ENCODE data around the gene CFAP161.

The CFAP161 gene

DNA sequence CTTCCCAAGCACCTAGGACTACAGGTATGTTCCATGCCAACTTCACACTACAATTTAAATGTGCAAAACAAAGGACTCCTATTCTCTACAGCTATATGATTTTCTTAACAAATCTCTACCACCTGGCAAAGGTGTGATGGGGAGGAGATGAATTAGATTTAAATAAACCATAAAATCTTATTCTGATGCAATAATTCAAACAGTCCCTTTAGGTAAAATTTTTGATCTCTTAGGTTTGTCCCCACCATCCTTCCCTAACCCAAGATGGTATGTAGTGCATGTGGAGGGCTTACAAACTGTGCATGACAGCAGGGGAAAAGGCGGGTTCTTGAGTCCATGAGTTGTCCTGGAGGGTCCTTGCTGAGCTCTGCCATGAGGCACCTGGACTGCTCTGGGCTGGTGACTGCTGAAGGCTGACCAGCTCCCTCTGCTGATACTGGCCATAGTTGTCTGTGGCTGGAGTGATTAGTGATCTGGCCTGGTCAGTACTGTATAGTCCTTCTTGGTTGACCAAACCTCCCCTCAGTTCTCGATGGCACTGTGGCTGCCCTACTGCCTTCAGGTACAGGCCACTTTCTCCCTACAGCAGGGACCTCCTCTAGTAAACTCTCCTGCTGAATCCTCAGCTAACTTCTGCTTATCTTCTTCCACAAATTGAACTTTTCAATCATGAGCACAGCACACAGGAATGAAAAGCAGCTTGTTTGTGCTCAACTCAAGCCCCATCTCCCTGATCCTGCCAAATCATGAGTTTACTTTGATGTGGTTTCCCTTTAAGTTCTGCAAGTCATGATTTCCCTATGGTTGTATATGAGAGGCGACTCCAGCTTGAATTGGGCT is 30.1 kb downstream of the CFAP161 start:
- FAIRE-seq, result no peak

GRCh38 chr15:81165535-81165934 is 31.5 kb downstream of the CFAP161 start:
- FAIRE-seq (no peak), DNase-seq (ENCODE audit: insufficient read length, low spot score) (no peak)
- TF ChIP-seq PAX5 (IDR thresholded peaks at IDR 0.05; ENCODE audit: insufficient read depth, low read length, severe bottlenecking), result no peak

More for the DNA sequence above, 30.1 kb downstream of the CFAP161 start:
- no peak for DNase-seq (ENCODE audit: insufficient read length, low spot score)
- no peak for TF ChIP-seq POLR2AphosphoS5 (IDR thresholded peaks at IDR 0.05; ENCODE audit: low read depth, low read length)
- TF ChIP-seq POLR2A (IDR thresholded peaks at IDR 0.05; ENCODE audit: low read depth, low read length), result no peak
- no peak for TF ChIP-seq PAX5 (IDR thresholded peaks at IDR 0.05; ENCODE audit: insufficient read depth, low read length, severe bottlenecking)
- no peak for TF ChIP-seq SPI1 (IDR thresholded peaks at IDR 0.05; ENCODE audit: low read depth, low read length)
- TF ChIP-seq POU2F2 (IDR thresholded peaks at IDR 0.05; ENCODE audit: low read depth, low read length), result no peak
- TF ChIP-seq TAF1 (IDR thresholded peaks at IDR 0.05; ENCODE audit: low read depth, low read length), result no peak

- TF ChIP-seq POLR2AphosphoS5 (IDR thresholded peaks at IDR 0.05; ENCODE audit: low read depth, low read length) (no peak), POLR2A (IDR thresholded peaks at IDR 0.05; ENCODE audit: low read depth, low read length) (no peak), TAF1 (IDR thresholded peaks at IDR 0.05; ENCODE audit: low read depth, low read length) (no peak), SPI1 (IDR thresholded peaks at IDR 0.05; ENCODE audit: low read depth, low read length) (no peak), POU2F2 (IDR thresholded peaks at IDR 0.05; ENCODE audit: low read depth, low read length) (no peak), PAX5 (IDR thresholded peaks at IDR 0.05; ENCODE audit: insufficient read depth, low read length, severe bottlenecking) (no peak)
- FAIRE-seq, result no peak
- DNase-seq (ENCODE audit: insufficient read length, low spot score), result no peak
Observed at GRCh38 chr15:81166636-81167305, 32.7 kb downstream of the CFAP161 start.

DNA sequence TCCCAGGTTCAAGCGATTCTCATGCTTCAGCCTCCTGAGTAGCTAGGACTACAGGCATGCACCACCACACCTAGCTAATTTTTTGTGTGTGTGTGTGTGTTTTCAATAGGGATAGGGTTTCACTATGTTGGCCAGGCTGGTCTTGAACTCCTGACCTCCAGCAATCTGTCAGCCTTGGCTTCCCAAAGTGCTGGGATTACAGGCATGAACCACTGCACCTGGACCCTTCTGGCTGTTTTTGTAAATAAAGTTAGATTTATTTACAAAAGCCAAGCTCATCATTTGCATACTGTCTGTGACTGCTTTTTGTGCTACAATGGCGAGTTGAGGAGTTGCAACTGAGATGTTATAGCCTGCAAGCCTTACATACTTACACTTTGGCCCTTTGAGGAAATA is 34.1 kb downstream of the CFAP161 start:
- FAIRE-seq, result no peak
- TF ChIP-seq POLR2A (IDR thresholded peaks at IDR 0.05; ENCODE audit: low read depth, low read length), result no peak
- no peak for TF ChIP-seq TAF1 (IDR thresholded peaks at IDR 0.05; ENCODE audit: low read depth, low read length)
- TF ChIP-seq POLR2AphosphoS5 (IDR thresholded peaks at IDR 0.05; ENCODE audit: low read depth, low read length), result no peak
- no peak for TF ChIP-seq SPI1 (IDR thresholded peaks at IDR 0.05; ENCODE audit: low read depth, low read length)
- TF ChIP-seq PAX5 (IDR thresholded peaks at IDR 0.05; ENCODE audit: insufficient read depth, low read length, severe bottlenecking), result no peak
- TF ChIP-seq POU2F2 (IDR thresholded peaks at IDR 0.05; ENCODE audit: low read depth, low read length), result no peak
- DNase-seq (ENCODE audit: insufficient read length, low spot score), result no peak

DNA sequence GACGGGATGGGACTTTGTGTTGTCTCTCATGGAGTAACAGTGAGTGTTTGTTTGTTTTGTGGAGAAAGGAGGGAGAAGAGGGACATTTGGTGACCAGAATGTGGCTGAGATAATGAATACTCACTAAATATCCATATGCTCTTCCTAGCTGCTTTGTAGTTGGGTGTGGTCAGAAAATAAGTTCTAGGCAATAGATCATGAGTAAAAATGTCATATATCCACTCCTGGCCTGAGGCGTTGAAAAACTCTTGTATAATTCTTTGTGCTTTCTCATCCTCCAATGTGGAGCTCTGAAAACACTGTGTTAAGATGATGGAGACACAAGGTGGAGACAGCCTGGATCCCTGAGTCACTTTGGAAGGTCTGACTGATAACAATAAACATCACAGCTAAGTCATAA is 34.6 kb downstream of the CFAP161 start:
- FAIRE-seq (no peak), DNase-seq (ENCODE audit: insufficient read length, low spot score) (no peak)
- TF ChIP-seq SPI1 (IDR thresholded peaks at IDR 0.05; ENCODE audit: low read depth, low read length), result no peak
- no peak for TF ChIP-seq POLR2A (IDR thresholded peaks at IDR 0.05; ENCODE audit: low read depth, low read length)
- TF ChIP-seq TAF1 (IDR thresholded peaks at IDR 0.05; ENCODE audit: low read depth, low read length), result no peak
- TF ChIP-seq POLR2AphosphoS5 (IDR thresholded peaks at IDR 0.05; ENCODE audit: low read depth, low read length), result no peak
- no peak for TF ChIP-seq POU2F2 (IDR thresholded peaks at IDR 0.05; ENCODE audit: low read depth, low read length)
- no peak for TF ChIP-seq PAX5 (IDR thresholded peaks at IDR 0.05; ENCODE audit: insufficient read depth, low read length, severe bottlenecking)

- no peak for DNase-seq (ENCODE audit: insufficient read length, low spot score)
- no peak for FAIRE-seq
- TF ChIP-seq POLR2AphosphoS5 (IDR thresholded peaks at IDR 0.05; ENCODE audit: low read depth, low read length) (no peak), SPI1 (IDR thresholded peaks at IDR 0.05; ENCODE audit: low read depth, low read length) (no peak), POU2F2 (IDR thresholded peaks at IDR 0.05; ENCODE audit: low read depth, low read length) (no peak), PAX5 (IDR thresholded peaks at IDR 0.05; ENCODE audit: insufficient read depth, low read length, severe bottlenecking) (no peak), POLR2A (IDR thresholded peaks at IDR 0.05; ENCODE audit: low read depth, low read length) (no peak), TAF1 (IDR thresholded peaks at IDR 0.05; ENCODE audit: low read depth, low read length) (no peak)
Observed at GRCh38 chr15:81170511-81170910, 36.4 kb downstream of the CFAP161 start.

DNA sequence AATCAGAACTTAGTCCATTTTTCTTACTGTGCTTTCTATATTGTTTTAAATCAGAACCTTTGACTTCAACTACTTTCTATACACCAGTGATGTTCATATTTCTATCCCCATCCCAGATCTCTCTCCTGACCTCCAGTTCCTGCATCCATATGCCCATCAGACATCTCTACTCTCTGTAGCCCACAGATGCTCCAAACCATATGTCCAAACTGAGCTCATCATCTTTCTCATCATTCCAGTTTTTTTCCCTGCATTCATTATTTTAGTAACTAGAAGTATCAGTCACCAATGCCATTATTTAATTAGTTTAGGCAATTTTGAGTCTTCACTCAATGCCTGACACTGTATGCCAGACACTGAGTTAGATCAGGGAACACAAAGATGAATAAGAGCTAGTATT is 37.2 kb downstream of the CFAP161 start:
- DNase-seq (ENCODE audit: insufficient read length, low spot score), result no peak
- no peak for FAIRE-seq
- TF ChIP-seq SPI1 (IDR thresholded peaks at IDR 0.05; ENCODE audit: low read depth, low read length) (no peak), POLR2A (IDR thresholded peaks at IDR 0.05; ENCODE audit: low read depth, low read length) (no peak), POLR2AphosphoS5 (IDR thresholded peaks at IDR 0.05; ENCODE audit: low read depth, low read length) (no peak), TAF1 (IDR thresholded peaks at IDR 0.05; ENCODE audit: low read depth, low read length) (no peak), PAX5 (IDR thresholded peaks at IDR 0.05; ENCODE audit: insufficient read depth, low read length, severe bottlenecking) (no peak), POU2F2 (IDR thresholded peaks at IDR 0.05; ENCODE audit: low read depth, low read length) (no peak)

GRCh38 chr15:81174125-81174791 is 40.2 kb downstream of the CFAP161 start:
- TF ChIP-seq POLR2A (IDR thresholded peaks at IDR 0.05; ENCODE audit: low read depth, low read length) (no peak), SPI1 (IDR thresholded peaks at IDR 0.05; ENCODE audit: low read depth, low read length) (no peak), POU2F2 (IDR thresholded peaks at IDR 0.05; ENCODE audit: low read depth, low read length) (no peak), PAX5 (IDR thresholded peaks at IDR 0.05; ENCODE audit: insufficient read depth, low read length, severe bottlenecking) (no peak), POLR2AphosphoS5 (IDR thresholded peaks at IDR 0.05; ENCODE audit: low read depth, low read length) (no peak), TAF1 (IDR thresholded peaks at IDR 0.05; ENCODE audit: low read depth, low read length) (no peak)
- no peak for DNase-seq (ENCODE audit: insufficient read length, low spot score)
- FAIRE-seq, result no peak

- no peak for FAIRE-seq
- no peak for TF ChIP-seq SPI1 (IDR thresholded peaks at IDR 0.05; ENCODE audit: low read depth, low read length)
- no peak for TF ChIP-seq POLR2AphosphoS5 (IDR thresholded peaks at IDR 0.05; ENCODE audit: low read depth, low read length)
- no peak for TF ChIP-seq POLR2A (IDR thresholded peaks at IDR 0.05; ENCODE audit: low read depth, low read length)
- no peak for TF ChIP-seq POU2F2 (IDR thresholded peaks at IDR 0.05; ENCODE audit: low read depth, low read length)
- no peak for TF ChIP-seq PAX5 (IDR thresholded peaks at IDR 0.05; ENCODE audit: insufficient read depth, low read length, severe bottlenecking)
- no peak for TF ChIP-seq TAF1 (IDR thresholded peaks at IDR 0.05; ENCODE audit: low read depth, low read length)
- DNase-seq (ENCODE audit: insufficient read length, low spot score), result no peak
Observed at GRCh38 chr15:81174792-81175327, 40.8 kb downstream of the CFAP161 start.
